Calu3 (cell line): ENCODE results near the gene HOXC6. TPM values are rescaled to one million over a fixed set of nuclear protein-coding genes. Genes with fewer than 3 reads are reported as not detected.

Experiments used
- BruUV-seq: library from RNA; stranded (reverse); fragments of 400-500 nt; replicated peaks from 2 replicates; lab custom pipeline; 2021; lab: Mats Ljungman, UMichigan
- CTCF ChIA-PET: fragments of 300-600 bp; sonication (Branson Sonifier 250); formaldehyde crosslinking; loops from one replicate; lab custom pipeline; 2022; ENCODE audit warnings: antibody characterized with exemption; lab: Charles Lee
- DNase-seq: peaks from one replicate; pipeline ENCODE4 v3.0.0; 2022
- H3K27ac Mint-ChIP-seq: one replicate; pipeline ENCODE4 v1.8.0; 2022; ENCODE audit warnings: mixed read lengths; ENCODE audit not compliant: unreplicated experiment
- H3K27me3 Mint-ChIP-seq: one replicate; pipeline ENCODE4 v1.8.0; 2022; ENCODE audit warnings: mixed read lengths; ENCODE audit not compliant: unreplicated experiment
- H3K36me3 Mint-ChIP-seq: one replicate; pipeline ENCODE4 v1.8.0; 2022; ENCODE audit warnings: mild to moderate bottlenecking, moderate library complexity, mixed read lengths; ENCODE audit not compliant: insufficient read depth, unreplicated experiment
- H3K4me1 Mint-ChIP-seq: one replicate; pipeline ENCODE4 v1.8.0; 2022; ENCODE audit warnings: mild to moderate bottlenecking, low read depth, mixed read lengths; ENCODE audit not compliant: unreplicated experiment
- H3K4me3 Mint-ChIP-seq: one replicate; pipeline ENCODE4 v1.8.0; 2022; ENCODE audit warnings: mild to moderate bottlenecking, low read depth, moderate library complexity, mixed read lengths; ENCODE audit not compliant: unreplicated experiment
- H3K9me3 Mint-ChIP-seq: one replicate; pipeline ENCODE4 v1.8.0; 2022; ENCODE audit warnings: low read depth, mixed read lengths; ENCODE audit not compliant: unreplicated experiment
- intact Hi-C: fragments of 100-400 bp; cut with micrococcal nuclease; formaldehyde crosslinking; loops from one replicate; pipeline ENCODE4 v1.10.0; 2022; ENCODE audit not compliant: unreplicated experiment
- total RNA-seq: library from RNA; stranded (reverse); gene quantifications from 2 replicates; pipeline ENCODE4 v1.2.3, GENCODE V29; 2022
- TF ChIP-seq, protein P1 (sequence below): fragments of 200-600 bp; IDR thresholded peaks from one replicate; pipeline ENCODE4 v1.8.0; 2022; ENCODE audit warnings: antibody characterized with exemption; ENCODE audit not compliant: unreplicated experiment

HOXC6 gene
- total RNA-seq, 1 experiment from 2014 or later = 1.2 TPM

DNA sequence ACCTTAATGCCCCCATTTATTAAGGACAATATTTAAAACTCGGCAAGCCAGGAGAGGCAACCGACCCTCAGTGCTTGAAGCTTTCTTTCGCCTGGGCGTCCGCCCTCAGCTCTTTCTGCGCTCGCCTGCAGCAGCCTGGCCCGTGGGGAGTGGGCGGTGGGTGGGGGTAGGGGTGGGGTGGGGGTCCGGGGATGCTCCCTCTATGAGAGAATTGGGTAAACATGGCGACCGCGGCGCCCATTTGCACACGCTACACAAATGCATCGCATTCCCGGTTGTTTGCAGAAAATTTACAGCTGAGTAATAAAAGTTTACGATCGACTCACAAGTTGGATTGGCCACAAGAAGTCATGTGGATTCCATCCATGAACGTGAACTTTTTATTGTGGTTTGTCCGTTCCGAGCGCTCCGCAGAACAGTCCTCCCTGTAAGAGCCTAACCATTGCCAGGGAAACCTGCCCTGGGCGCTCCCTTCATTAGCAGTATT lies 11.7 kb upstream of the HOXC6 start:
- Mint-ChIP-seq H3K4me3 (peak overlapping the region; percentile 77), H3K27me3 (peaks cover 80% of the 10 kb centered on the region), H3K27ac (no peak overlapping the region), H3K9me3 (no peaks in the 10 kb centered on the region), H3K36me3 (peaks cover 11% of the 10 kb centered on the region), H3K4me1 (peaks cover 3% of the 10 kb centered on the region)
- TF ChIP-seq, protein P1, sequence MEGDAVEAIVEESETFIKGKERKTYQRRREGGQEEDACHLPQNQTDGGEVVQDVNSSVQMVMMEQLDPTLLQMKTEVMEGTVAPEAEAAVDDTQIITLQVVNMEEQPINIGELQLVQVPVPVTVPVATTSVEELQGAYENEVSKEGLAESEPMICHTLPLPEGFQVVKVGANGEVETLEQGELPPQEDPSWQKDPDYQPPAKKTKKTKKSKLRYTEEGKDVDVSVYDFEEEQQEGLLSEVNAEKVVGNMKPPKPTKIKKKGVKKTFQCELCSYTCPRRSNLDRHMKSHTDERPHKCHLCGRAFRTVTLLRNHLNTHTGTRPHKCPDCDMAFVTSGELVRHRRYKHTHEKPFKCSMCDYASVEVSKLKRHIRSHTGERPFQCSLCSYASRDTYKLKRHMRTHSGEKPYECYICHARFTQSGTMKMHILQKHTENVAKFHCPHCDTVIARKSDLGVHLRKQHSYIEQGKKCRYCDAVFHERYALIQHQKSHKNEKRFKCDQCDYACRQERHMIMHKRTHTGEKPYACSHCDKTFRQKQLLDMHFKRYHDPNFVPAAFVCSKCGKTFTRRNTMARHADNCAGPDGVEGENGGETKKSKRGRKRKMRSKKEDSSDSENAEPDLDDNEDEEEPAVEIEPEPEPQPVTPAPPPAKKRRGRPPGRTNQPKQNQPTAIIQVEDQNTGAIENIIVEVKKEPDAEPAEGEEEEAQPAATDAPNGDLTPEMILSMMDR = no peak
- no TSS peak for BruUV-seq
- DNase-seq = no peak
- intact Hi-C loops = no loop called here
- CTCF ChIA-PET = interaction anchor here (0.6 to 2.2 kb wide), 11 partner anchors 10 to 357 kb away, joined by 3 to 25 read pairs (median 6); partner anchors contain the start of genes HOXC5, HOXC6 and SMUG1

DNA sequence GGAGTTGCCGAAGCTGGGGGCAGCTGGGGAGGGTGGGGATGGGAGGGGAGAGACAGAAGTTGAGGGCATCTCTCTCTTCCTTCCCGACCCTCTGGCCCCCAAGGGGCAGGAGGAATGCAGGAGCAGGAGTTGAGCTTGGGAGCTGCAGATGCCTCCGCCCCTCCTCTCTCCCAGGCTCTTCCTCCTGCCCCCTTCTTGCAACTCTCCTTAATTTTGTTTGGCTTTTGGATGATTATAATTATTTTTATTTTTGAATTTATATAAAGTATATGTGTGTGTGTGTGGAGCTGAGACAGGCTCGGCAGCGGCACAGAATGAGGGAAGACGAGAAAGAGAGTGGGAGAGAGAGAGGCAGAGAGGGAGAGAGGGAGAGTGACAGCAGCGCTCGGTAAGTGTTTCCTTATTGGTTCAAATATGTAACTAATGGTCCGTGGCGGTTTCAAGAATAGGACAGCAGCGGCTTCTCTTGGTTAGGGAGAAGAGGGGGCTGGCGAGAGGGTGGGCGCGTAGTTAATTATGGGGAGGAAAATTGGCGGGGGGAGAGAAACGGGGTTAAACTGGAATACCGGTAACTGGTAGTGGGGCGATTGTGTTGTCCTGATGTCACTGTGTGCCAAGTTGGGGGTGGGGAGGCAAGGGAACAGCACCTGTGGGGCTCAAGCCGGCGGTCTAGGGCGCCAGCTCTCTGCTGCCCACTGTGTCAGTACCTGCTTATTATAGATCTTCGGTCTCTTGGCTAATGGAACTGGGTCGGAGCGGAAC lies 11.0 kb upstream of the HOXC6 start:
- Mint-ChIP-seq H3K4me3 (peak overlapping the region; percentile 77), H3K36me3 (peaks cover 11% of the 10 kb centered on the region), H3K4me1 (no peaks in the 10 kb centered on the region), H3K9me3 (no peaks in the 10 kb centered on the region), H3K27ac (peak overlapping the region; percentile 16), H3K27me3 (peaks cover 80% of the 10 kb centered on the region)
- CTCF ChIA-PET = interaction anchor here (0.6 to 2.2 kb wide), 16 partner anchors 8 to 357 kb away, joined by 3 to 25 read pairs (median 6); partner anchors contain the start of genes HOXC5, HOXC6, HOXC8 and SMUG1
- no TSS peak for BruUV-seq
- TF ChIP-seq, protein P1 = no peak
- intact Hi-C loops = no loop called here
- peak; percentile 46 for DNase-seq

DNA sequence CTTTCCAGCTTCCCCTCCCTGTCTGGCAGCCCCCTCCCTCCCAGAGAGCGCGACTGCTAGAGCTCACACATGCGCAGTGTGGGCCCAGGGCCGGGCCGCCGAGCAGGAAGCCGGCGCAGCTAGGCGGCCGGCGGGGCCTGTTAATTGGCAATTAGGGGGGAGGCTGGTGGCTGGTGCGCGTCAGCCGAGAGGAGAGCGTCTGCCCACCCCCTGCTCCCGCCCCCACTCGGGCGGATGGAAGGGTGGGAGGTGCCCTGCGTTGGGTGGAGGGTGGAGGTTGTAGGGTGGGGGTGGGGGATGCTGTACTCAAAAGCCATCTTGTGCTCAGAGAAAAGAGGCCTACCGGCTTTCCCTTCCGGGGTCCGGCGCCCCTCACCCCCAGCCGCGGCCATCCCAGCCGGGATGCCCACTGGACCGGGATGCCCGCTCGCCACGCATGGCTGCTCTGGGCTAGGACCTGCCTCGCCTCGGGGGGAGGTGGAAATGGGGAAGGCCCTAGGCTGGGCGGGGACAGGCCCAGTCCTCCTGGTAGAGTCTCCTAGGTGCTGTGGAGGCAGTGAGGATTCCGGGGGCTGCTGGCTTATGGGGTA lies 10.3 kb upstream of the HOXC6 start:
- no TSS peak for BruUV-seq
- Mint-ChIP-seq H3K4me1 (no peaks in the 10 kb centered on the region), H3K36me3 (peaks cover 11% of the 10 kb centered on the region), H3K27me3 (peaks cover 80% of the 10 kb centered on the region), H3K4me3 (peak overlapping the region; percentile 77), H3K9me3 (no peaks in the 10 kb centered on the region), H3K27ac (no peak overlapping the region)
- TF ChIP-seq, protein P1 = no peak
- CTCF ChIA-PET = interaction anchor here (0.6 to 2.2 kb wide), 15 partner anchors 8 to 260 kb away, joined by 3 to 25 read pairs (median 6); partner anchors contain the start of genes HOXC5, HOXC6, HOXC8 and SMUG1
- intact Hi-C loops = no loop called here
- DNase-seq = peak; percentile 81

DNA sequence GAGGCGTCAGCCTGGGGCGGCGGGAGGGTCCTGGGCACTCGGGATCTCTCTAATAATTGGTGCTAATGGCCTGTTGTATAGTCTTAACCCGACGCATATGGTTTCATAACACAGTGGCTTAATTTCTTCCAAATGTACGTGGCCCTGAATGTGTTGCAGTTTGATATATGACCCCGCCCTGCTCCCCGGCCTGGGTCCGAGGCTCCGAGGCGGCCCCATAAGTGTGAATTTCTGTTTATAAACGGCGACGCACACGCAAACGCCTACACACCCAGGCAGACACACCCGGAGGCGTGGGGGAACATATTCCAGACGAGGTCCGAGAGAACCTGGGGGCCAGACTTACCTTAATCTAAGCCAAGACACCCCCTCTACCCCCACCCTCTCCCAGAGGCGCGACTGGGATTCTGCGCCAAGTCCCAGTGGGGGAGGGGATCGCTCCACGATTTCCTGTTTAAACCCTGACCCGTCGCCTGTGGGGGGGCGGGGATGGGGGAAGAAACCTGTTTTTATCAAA lies 9.7 kb upstream of the HOXC6 start:
- Mint-ChIP-seq H3K27me3 (peaks cover 80% of the 10 kb centered on the region), H3K36me3 (peaks cover 11% of the 10 kb centered on the region), H3K4me1 (no peaks in the 10 kb centered on the region), H3K9me3 (no peaks in the 10 kb centered on the region), H3K27ac (no peak overlapping the region), H3K4me3 (peak overlapping the region; percentile 77)
- intact Hi-C loops = no loop called here
- DNase-seq = no peak
- CTCF ChIA-PET = interaction anchor here (1.8 to 2.2 kb wide), 2 partner anchors 10 to 14 kb away, joined by 7 to 25 read pairs; partner anchors contain the start of genes HOXC5 and HOXC6
- BruUV-seq = no TSS peak
- TF ChIP-seq, protein P1 = no peak
